Astrocyte (in vitro differentiated cells and primary cell): ENCODE data around the gene STIM1.

ENCODE experiments used
- CTCF ChIP-seq: IDR thresholded peaks from 2 replicates; pipeline ENCODE4 v1.5.1; 2011; ENCODE audit warnings: low read depth, mild to moderate bottlenecking, inconsistent platforms, low read length, moderate library complexity; ENCODE audit not compliant: insufficient read depth
- EZH2 ChIP-seq: IDR thresholded peaks from 2 replicates; pipeline ENCODE4 v1.6.1; 2012; ENCODE audit warnings: mild to moderate bottlenecking, low read length, inconsistent platforms; ENCODE audit not compliant: insufficient read depth

GRCh38 chr11:3826721-3827120, 28.7 kb upstream of the STIM1 start:
- TF ChIP-seq CTCF = no peak
- no peak for TF ChIP-seq EZH2
